Middle frontal gyrus (tissue), 1 donor: ENCODE data around the gene HHAT.

Source experiments
- DNase-seq: peaks from one replicate; pipeline ENCODE4 v3.0.0-alpha.2; 2015; ENCODE audit warnings: low spot score; ENCODE audit errors: extremely low spot score

The HHAT gene

DNA sequence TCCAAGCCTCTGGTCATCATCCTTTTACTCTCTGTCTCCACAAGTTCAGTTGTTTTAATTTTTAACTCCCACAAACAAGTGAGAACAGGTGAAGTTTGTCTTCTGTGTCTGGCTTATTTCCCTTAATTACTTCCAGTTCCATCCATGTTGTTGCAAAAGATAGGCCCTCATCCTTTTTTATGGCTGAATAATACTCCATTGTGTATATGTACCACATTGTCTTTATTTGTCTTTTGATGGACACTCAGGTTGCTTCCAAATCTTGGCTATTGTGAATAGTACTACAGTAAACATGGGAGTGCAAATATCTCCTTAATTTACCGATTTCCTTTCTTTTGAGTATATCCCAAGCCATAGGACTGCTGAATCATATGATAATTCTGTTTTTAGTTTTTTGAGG lies 262.5 kb downstream of the HHAT start:
- DNase-seq = no peak

DNA sequence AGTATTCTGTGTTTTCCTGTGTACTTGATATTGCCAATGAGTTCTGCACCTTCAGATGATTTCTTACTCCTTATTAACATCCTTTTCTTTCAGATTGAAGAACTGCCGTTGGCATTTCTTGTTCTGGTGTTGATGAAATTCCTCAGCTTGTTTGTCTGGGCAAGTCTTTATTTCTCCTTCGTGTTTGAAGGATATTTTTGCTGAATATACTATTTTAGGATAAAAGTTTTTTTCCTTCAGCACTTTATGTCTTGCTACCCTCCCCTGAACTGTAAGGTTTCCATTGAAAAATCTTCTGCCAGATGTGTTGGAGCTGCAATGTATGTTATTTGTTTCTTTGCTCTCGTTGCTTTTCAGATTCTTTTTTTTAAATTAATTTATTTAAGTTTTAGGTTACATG lies 265.9 kb downstream of the HHAT start:
- no peak for DNase-seq

DNA sequence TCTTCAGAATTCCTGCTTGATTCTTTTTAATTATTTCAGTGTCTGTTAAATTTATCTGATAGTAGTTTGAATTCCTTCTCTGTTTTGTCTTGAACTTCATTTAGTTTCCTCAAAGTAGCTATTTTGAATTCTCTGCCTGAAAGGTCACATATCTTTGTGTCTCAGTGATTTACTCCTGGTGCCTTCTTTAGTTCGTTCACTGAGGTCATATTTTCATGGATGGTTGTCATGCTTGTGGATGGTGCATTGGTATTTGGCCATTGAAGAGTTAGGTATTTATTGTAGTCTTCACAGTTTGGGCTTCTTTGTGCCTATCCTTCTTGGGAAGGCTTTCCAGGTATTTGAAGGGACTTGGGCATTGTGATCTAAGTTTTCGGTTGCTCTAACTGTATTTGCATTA lies 267.9 kb downstream of the HHAT start:
- DNase-seq = no peak

DNA sequence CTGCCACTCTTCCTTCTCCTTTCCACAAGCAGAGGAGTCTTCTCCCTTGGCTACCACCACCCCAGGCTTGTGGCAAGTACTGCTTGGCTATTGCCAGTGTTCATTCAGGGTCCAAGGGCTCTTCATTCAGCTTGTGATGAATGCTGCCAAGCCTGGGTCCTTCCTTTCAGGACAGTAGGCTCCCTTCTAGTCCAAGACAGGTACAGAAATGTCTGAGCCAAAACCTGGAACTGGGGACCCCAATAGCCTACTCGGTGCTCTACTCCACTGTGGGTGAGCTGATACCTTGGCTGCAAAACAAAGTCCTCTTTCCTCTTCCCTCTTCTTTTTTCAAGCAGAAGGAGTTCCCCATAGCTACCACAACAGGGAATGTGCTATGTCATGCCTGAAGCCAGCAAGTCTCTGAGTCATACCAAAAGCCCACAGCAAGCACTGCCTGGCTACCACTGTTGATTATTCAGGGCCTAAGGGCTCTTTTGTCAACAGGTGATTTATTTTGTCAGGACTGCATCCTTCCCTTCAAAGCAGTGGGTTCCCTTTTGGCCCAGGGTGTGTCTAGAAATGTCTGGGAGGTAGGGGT lies 268.9 kb downstream of the HHAT start:
- no peak for DNase-seq

DNA sequence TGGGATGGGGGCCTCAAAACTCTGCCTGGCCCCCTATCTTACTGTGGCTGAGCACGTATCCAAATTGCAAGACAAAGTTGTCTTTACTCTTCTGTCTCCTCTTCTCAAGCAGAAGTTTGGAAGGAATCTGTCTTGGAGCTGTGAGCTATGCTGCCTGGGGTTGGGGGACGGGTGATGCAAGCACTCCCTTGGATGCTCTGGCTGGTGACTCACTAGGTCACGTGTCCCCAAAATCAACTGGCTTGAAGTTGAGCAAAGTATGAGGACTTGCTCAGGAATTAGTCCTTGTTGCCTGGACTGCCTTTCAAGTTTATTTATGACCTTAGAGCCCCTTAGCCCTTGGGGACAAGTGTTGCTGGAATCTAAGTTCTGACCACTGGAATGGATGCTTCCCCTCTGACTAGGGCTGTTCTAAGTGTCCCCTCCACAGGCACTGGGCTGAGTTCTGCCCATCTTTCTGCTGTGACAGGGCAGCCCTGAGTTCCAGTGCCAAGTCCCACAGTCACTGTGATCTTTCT lies 269.5 kb downstream of the HHAT start:
- DNase-seq = no peak

DNA sequence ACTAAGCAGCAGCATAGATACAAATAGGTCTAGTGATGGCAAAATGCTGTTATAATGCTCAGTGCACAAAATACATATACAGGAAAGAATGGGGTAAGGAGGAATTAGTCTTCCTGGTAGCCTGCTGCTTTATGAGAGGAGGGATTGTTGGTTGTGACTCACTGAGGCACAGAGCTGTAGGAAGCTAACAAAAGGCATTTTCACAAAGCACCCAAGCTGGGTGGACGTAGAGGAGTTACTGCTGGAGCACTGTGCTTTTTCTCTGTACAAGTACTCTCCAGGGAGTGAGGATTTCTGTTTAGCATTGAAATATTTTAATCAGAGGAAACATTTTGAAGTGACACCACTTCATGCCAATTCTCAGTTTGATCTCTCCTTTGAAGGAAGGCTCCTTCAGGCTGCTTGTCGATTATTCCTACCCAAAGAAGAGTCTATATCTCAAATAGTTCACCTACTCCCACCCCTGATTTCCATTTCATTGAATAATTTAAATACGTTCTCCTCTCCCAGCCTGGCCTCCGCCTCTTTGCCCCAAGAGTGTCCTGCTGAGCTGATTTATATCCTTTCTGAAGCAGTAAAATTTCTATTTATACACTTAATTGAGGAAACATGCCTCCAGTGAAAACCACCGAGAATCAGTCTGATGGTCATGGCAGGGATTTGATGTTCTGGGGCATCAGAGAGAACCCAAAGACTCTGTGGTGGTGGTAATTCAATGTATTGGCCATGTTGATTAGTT lies 271.9 kb downstream of the HHAT start:
- no peak for DNase-seq

DNA sequence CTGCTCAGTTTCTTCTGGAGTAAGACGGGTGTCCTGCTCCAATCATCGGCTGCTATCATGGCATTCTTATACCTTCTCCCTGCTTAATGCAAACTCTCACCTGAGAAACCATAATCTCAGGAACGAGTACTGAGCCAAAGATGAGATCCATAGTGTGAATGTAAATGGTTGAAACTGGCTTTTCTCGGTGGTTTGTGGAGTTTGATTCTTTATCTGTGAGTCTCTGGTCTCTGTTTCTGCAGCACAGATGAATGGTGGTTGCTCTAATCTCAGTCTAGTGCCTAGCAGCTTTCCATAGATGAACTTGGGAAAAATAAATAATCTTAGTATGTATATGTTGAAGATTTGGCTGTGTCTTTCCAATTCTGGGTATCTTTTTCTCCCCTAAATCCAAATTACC lies 274.4 kb downstream of the HHAT start:
- DNase-seq = no peak

DNA sequence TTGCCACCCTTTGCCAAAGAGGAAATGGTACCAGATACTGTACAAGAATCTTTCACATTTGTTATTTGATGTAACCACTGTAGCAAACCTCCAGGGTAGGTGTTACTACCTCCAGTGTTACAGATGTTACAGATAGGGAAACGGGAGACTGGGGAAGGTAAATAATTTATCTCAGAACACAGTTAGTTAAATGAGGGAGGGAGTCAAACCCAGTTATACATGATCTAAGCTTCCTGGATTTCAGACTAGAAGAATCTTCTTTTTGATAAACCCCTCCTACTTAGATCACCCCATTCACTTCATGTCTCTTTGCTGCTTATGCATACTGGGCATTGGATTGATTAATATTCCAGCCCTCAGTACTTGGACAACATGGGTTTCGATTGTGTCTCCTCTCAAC lies 276.4 kb downstream of the HHAT start:
- DNase-seq = no peak

DNA sequence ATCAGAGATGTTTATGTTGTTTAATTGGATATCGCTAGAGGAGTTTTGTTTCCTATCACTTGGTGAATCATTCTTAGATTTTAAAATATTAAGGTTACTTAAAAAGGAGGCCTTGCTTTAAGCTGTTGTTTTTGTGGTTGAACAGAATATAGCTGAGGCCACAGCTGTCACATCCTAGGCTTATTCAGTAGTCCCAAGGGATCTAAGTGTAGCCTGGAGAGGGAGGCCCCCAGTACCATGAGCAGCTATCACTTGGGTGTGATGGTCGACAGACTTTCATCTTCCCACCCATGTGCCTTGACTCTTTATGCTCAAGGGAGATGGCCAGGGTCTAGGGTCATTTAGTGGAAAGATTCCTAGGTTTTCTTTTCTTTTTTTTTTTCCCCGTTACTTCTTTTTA lies 278.7 kb downstream of the HHAT start:
- DNase-seq = no peak

DNA sequence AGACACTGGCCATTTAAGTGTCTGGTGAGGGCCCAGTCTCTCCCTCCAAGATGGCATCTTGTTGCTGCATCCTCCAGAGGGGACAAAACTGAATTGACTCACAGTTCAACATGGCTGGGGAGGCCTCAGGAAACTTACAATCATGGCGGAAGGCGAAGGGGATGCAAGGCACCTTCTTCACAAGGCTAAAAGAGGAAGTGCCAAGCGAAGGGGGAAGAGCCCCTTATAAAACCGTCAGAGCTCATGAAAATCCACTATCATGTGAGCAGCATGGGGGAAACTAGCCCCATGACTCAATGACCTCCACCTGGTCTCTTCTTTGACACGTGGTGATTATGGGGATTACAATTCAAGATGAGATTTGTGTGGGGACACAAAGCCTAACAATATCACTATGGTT lies 280.1 kb downstream of the HHAT start:
- DNase-seq = no peak

DNA sequence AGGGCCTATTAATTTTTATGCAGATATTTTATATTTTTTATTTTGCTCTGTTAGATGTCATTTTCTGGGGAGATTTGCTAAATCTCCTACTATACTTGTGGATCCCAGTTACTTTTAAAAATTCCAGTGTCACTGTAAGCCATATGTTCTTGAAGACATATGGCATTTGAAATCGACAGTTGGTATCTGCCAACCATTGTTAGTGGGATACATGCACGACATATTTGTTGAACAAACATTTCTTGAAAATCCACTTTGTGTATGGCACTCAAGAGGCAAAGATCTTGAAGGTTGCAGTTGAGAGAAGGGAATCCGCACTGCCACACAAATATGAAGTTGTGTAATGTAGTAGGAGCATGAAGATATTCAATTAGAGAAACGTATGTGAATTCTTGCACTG lies 287.7 kb downstream of the HHAT start:
- no peak for DNase-seq

DNA sequence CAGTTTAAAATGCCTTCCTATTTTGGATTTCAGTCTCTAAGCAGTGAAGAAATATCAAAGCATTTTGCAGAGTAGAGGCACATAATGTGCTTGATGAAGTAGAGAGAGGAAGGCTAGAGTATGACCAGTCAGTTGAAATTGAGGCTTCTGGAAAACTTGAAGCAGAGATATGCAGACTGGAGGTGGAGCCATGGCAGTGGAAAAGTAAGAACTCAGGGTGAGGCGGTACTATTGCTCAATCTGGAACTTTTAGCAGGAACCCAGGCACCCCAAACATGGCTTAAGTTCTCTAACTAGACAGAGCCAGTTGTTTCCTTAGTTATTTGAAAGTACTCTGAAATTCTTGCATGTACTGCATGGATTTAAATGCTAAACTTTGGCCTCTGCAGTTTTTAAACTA lies 288.6 kb downstream of the HHAT start:
- DNase-seq = no peak

DNA sequence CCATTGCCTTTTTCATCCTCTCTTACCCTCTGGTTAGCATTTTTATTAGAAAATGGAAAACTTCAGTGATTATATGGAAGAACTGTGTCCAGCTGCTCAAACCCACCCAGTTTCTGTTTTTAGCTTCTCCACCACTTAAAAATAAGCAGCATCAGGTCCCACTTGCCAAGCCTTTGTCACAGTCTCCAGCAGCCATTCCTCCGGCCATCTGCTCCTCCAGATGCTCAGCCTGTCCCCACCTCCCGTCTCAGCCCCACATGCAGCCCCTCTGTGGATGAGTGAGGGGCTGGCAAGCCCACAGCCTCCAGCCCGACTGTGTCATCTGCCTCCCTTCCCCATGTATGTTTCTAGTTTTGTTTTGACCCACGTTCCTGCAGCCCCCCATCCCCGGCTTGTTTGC lies 289.7 kb downstream of the HHAT start:
- DNase-seq = no peak

DNA sequence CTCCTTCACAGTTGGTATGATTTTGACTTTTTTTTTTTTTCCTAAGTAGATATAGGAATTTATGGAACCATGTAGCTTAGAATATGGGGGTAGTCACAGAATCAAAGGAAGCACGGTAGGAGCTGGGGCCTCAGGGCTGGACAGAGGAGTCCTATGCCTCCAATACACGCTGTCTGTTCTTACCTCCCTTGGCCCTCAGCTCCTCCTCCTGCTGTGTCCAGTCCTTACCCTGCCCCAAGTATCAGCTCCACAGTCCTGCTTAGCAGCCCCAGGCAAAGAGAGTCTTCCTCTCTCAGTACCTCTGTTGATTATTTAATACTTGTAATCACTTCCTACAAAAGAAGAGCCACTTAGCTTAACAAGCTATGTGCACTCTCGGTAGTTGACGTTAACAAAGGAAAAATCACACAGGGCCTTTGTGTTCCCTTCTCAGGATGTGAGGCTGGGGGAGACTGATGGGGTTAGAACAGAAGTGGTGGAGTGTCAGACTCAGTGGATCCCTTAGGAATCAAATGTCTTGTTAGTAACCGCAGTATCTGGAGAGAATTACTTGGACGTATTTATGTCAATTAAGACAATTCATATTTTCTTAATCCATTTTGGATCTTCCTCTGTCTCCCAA lies 292.3 kb downstream of the HHAT start:
- no peak for DNase-seq

DNA sequence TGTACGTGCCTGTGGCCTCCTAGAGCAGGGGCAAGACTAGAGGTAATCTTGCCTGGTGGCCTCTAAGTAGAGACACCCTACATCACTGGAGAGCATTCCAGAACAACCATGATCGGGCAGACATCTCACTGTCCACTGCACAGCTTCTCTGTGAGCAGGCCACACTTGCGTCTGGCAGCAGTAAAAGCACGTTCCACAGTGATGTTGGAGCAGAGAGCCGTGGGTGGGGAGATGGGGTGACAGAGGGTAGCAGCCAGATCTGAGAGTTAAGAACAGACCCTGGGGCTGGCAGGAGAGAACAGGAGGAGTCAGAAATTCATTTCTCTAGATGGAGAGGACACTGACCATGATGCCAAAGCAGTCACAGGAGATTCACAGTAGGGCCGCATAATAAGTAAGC lies 293.0 kb downstream of the HHAT start:
- DNase-seq = no peak

DNA sequence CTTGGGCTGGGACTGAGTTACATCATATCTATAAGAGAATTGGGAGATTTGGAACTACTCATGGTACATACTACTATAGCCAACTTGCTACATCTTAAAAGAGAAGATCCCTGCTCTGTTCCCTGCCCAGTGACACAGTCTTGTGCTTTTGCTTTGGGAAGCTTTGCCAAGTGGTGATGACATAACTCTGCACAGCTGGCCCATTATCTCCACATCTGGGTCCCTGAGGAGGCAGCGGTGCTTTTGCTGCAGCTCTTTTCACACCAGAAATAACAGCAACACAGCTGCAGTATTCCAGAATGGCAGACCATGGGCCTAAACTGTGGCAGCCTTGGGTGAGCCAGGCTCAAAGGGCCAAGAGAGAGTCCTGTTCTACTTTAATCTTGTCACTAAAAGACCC lies 296.0 kb downstream of the HHAT start:
- no peak for DNase-seq

DNA sequence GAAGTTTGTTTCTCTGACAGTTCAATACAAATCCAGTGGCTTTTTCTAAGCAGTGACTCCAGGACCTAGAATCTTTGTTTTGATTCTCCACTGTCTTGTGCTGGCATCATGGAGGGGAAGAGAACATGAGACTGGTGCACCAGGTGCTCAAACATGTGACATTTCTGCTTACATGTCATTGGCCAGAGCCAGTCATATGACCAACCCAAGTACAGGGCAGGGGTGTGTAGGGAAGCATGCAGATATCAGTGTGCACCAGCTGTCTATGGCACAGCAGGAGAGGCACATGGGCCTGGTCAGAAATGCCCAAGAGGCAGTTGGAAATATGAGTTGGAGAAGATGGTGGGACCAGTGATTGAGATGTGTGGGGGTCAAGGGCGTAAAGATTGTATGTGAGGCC lies 297.0 kb downstream of the HHAT start:
- no peak for DNase-seq

DNA sequence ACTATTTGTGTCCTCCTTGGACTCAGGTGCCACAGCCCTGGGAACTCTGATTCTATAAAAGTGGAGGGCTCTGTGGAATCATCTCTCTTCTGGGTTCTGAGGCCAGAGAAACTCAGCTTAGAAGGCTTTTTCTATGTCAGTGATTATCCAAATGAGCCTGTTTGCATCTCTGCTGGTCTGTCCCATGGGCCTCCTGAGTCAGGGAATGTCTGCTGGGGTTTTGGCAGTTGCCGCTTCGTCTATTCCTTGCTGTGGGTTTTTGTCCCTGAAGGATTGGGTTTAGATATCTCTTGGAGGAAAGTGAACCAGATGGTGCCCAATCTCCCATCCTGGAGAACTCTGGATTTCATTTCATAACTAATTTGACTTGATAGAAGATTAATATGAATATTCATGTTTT lies 297.6 kb downstream of the HHAT start:
- no peak for DNase-seq

DNA sequence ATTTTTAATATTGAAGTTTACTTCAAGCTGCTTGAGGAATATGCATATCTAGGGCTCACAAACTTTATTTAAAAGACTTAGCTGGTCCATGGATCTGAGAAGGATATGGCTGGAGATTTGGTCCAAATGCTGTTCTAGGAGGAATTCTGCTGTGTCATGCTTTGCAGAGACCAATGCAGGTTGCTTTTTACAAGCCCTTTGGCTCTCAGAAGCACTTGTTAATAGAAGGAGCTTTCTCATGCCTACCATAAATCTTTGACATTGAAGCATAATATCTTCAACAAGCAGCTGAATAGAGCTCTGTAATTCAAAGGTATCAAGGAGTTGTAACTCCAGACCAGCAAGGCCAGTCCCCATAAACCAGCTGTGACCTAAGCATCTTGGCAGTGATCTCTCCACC lies 299.1 kb downstream of the HHAT start:
- no peak for DNase-seq

DNA sequence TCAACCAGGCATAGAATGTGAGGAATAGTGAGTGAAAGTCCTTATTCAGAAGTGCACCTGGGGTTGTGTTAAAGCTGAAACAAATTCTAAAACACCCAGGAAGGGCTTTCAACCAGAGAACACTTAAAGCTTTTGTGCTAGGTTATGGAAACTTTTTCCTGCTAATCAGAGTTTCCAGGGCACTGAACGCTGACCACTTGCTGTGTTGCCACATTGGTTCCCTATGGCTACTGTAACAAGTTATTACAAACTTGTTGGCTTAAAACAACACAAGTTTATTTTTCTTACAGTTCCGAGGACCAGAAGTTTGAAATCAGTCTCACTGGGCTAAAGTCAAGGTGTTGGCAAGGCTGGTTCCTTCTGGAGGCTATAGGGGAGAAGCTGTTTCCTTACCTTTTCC lies 300.6 kb downstream of the HHAT start:
- no peak for DNase-seq

DNA sequence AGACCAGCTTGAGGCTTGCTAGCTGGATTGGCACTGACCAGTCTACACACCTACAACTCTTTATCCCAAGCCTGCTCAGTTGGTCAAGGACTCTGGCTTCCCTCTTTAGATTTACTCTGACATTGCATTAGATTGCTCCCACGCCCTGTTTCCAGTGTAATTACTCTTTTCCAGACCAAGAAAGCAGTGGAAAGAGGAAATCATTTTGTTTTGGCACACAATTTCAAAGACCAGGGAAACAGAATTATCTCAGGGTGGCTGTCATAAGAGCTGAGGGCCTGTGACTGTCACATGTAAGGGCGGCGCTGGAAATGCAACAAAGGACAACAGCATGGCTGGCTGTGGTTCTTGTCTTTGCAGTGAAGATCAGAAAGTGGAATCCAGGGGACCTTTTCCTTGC lies 302.7 kb downstream of the HHAT start:
- DNase-seq = no peak

DNA sequence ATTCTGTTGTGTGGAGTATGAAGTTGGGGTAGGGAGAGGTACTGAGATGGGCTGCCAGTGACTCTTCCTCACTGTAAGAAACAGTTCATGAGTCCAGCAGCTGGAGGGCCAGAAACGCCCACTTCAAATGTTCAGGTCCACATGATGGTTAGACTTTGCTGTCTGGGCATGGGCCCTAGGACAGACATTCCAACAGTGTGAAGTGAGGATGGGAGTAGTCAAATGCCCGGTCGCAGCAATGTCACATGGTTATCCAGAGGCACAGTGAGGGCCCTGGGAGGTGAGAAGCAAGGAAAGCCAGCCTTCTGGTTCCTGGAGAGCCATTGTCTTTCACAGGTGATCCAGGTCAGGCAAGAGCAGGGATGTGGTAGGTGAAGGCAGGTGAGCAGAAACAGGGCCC lies 304.4 kb downstream of the HHAT start:
- DNase-seq = no peak

DNA sequence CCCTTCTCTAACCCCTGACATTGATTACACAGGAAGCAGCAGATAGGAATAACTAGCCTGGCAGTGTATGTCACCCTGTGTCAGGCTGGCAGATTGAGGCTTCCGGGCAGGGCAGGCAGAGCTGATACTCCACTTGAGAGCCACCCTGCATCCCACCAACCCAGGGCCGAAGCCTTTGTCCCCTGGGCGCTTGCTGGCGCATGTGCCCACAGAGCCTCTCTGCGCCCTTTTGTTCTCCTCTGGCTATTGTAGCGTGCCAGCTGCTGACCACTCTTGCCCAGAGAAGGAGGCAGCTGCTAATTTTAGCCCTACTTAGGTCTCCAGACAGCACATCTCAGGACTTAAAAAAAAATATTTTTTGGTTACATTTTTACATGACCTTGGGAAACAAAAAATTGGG lies 304.9 kb downstream of the HHAT start:
- no peak for DNase-seq
